Mononuclear cell (primary cell): ENCODE data around the gene CCNA1. TPM values are rescaled to one million over a fixed set of nuclear protein-coding genes. Genes with fewer than 3 reads are reported as not detected.

Experiments
- H3K27me3 ChIP-seq: 2 replicates; pipeline ENCODE4 v1.6.0; 2011; ENCODE audit warnings: low read length, control low read depth; ENCODE audit not compliant: insufficient read depth
- H3K4me1 ChIP-seq: 2 replicates; pipeline ENCODE4 v1.5.1; 2011; ENCODE audit warnings: mild to moderate bottlenecking, low read length, control low read depth; ENCODE audit not compliant: insufficient read depth
- H3K4me3 ChIP-seq: 2 replicates; pipeline ENCODE4 v1.5.1; 2011; ENCODE audit warnings: mild to moderate bottlenecking, low read length, moderate library complexity
- H3K9me3 ChIP-seq: 2 replicates; pipeline ENCODE4 v1.5.1; 2011; ENCODE audit warnings: low read depth, mild to moderate bottlenecking, control low read depth, low read length
- total RNA-seq: library from RNA; depleted of rRNA; stranded (reverse); fragments of >200 nt; gene quantifications from one replicate; pipeline ENCODE4 v1.2.3, GENCODE V29; 2012

Gene CCNA1
- not detected for total RNA-seq

DNA sequence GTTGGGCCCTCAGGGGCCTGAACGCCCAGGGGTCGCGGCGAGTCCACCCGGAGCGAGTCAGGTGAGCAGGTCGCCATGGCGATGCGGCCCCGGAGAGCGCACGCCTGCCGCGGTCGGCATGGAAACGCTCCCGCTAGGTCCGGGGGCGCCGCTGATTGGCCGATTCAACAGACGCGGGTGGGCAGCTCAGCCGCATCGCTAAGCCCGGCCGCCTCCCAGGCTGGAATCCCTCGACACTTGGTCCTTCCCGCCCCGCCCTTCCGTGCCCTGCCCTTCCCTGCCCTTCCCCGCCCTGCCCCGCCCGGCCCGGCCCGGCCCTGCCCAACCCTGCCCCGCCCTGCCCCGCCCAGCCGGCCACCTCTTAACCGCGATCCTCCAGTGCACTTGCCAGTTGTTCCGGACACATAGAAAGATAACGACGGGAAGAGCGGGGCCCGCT is at the start of gene CCNA1:
Gene CCNA1, plus strand, starts transcription at position 390 of the 439 bp plus-strand sequence. CDS start 562 bp downstream, outside the sequence.
- H3K4me3 ChIP-seq: peak within 1 kb of the TSS; percentile 20
- H3K4me1 ChIP-seq: peaks cover 30% of the 10 kb centered on the region
- peaks cover 35% of the 10 kb centered on the region for H3K27me3 ChIP-seq
- no peaks in the 10 kb centered on the region for H3K9me3 ChIP-seq

DNA sequence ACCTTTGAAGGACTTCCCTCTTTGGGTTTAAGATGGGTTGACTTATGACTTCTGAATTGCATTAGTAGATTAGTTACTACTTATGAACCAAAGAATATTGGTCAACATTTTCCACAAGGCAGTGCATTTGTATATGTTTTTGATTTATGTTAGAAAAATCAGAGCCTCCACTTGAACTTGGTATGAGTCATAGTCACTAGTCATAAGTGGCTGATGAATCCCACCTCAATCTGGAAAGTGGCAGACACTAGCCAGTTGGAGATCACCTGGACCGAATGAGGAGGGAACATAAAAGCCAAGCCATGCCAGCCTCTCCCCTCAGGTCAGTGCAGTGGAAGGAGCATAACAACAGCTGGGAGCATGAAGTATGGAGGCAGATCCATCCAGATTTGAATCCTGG is 46.8 kb upstream of the CCNA1 start:
- no peaks in the 10 kb centered on the region for H3K4me1 ChIP-seq
- no peaks in the 10 kb centered on the region for H3K27me3 ChIP-seq
- no peak overlapping the region for H3K4me3 ChIP-seq
- H3K9me3 ChIP-seq: no peaks in the 10 kb centered on the region

- Histone ChIP-seq H3K9me3 (no peaks in the 10 kb centered on the region), H3K4me1 (no peaks in the 10 kb centered on the region), H3K4me3 (no peak overlapping the region), H3K27me3 (no peaks in the 10 kb centered on the region)
These were observed 37.0 kb upstream of the CCNA1 start for GRCh38 chr13:36395280-36395679.

DNA sequence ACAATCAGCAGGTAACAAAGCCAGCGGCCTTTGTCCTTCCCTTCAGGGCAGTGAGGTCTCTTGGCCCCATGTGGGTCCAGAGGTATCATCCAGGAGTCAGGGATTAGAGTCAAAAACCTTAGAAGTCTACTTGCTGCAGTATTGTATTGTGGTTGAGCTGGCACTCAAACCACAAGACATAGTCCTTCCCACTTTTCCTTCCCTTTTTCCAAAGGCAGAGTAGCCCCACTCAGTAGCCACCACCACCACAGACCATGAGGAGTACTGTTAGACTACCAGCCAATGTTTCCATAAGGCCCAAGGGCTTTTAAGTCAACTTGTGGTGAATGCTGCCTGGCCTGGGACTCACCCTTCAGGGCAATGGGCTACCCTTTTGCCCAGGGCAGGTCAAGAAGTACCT is 27.1 kb upstream of the CCNA1 start:
- Histone ChIP-seq H3K27me3 (peaks cover 2% of the 10 kb centered on the region), H3K4me1 (no peaks in the 10 kb centered on the region), H3K9me3 (no peaks in the 10 kb centered on the region), H3K4me3 (no peak overlapping the region)

- Histone ChIP-seq H3K4me3 (no peak overlapping the region), H3K27me3 (peaks cover 3% of the 10 kb centered on the region), H3K9me3 (no peaks in the 10 kb centered on the region)
These were observed 19.6 kb upstream of the CCNA1 start for GRCh38 chr13:36412736-36413135.

DNA sequence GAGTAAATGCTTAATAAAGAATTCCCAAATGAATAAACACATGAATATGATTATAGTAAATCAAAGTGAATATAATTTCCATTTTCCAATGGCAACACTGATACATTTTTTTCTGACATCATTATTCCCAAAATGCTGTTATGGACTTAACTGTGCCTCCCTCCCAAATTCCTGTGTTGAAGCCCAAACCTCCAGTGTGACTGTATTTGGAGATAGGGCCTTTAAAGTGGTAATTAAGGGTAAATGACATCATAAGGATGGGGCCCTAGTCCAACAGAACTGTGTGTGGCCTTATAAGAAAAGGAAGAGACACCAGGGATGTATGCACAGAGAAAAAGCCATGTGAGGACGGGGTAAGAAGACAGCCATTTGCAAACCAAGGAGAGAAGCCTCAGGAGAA is 19.1 kb upstream of the CCNA1 start:
- H3K9me3 ChIP-seq: no peaks in the 10 kb centered on the region
- H3K27me3 ChIP-seq: peaks cover 3% of the 10 kb centered on the region
- peaks cover 15% of the 10 kb centered on the region for H3K4me1 ChIP-seq
- no peak overlapping the region for H3K4me3 ChIP-seq

More at GRCh38 chr13:36412736-36413135, 19.6 kb upstream of the CCNA1 start:
- peaks cover 12% of the 10 kb centered on the region for H3K4me1 ChIP-seq

DNA sequence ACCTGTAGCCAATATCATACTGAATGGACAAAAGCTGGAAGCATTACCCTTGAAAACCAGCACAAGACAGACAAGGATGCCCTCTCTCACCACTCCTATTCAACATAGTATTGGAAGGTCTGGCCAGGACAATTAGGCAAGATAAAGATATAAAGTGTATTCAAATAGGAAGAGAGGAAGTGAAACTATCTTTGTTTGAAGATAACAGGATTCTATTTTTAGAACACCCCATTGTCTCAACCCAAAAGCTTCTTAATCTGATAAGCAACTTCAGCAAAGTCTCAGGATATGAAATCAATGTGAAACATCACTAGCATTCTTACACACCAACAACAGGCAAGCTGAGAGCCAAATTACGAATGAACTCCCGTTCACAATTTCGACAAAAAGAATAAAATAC is 17.8 kb upstream of the CCNA1 start:
- no peaks in the 10 kb centered on the region for H3K9me3 ChIP-seq
- peaks cover 3% of the 10 kb centered on the region for H3K27me3 ChIP-seq
- peaks cover 17% of the 10 kb centered on the region for H3K4me1 ChIP-seq
- no peak overlapping the region for H3K4me3 ChIP-seq

DNA sequence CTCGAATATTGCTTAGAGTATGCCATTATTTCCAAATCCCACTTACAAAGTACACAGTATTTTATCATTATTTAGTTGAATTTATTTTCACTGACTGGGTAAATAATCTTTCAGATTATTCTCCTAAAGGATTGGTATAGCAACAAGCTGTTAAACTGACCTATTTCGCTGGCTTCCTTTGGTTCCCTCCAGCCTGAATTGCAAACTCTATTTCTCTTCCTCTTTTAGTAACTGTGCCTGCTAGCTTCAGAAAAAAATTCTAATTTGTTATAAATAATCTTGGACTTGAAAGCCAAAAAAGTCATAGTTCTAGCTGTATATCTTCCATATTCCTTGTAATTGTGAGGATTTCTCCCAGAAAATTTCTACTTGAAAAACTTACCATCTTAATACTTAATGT is 15.0 kb upstream of the CCNA1 start:
- H3K4me3 ChIP-seq: no peak overlapping the region
- H3K9me3 ChIP-seq: no peaks in the 10 kb centered on the region
- peaks cover 30% of the 10 kb centered on the region for H3K4me1 ChIP-seq
- H3K27me3 ChIP-seq: peaks cover 3% of the 10 kb centered on the region

DNA sequence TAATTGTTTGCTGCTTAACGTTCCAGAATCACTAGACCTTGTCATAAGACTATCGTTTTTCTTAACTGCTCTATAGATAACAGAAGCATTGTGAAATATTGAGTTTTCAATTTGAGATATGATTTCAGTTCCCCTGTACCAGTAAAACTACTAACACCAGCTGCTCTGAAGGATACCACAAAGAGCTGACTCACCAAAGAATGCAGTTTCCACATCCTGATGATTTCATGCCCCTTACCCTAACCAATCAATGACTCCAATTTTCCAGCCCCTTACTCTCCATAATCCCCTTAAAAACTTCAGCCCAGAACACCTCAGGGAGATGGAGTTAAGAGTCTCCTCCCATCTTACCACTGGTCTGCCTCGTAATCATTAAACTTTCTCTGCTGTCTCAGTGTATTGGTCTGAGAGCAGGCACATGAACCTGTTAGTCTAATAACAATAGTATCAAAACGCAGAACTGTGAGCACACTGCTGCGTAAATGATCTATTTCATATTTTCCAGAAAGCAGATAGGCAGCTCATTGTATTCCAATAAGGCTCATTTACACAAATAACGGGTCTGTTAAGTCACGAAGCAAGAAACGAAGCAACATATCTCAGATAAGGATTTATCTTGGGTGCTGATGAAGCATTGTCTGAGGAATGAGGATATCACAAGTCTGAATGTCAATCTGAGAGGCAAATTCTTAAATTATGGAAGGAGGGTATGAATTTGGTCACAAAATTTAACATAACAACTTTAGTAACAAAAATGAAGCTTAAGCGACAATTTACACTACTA is 14.1 kb upstream of the CCNA1 start:
- H3K27me3 ChIP-seq: no peaks in the 10 kb centered on the region
- H3K4me1 ChIP-seq: peaks cover 30% of the 10 kb centered on the region
- no peak overlapping the region for H3K4me3 ChIP-seq
- no peaks in the 10 kb centered on the region for H3K9me3 ChIP-seq

DNA sequence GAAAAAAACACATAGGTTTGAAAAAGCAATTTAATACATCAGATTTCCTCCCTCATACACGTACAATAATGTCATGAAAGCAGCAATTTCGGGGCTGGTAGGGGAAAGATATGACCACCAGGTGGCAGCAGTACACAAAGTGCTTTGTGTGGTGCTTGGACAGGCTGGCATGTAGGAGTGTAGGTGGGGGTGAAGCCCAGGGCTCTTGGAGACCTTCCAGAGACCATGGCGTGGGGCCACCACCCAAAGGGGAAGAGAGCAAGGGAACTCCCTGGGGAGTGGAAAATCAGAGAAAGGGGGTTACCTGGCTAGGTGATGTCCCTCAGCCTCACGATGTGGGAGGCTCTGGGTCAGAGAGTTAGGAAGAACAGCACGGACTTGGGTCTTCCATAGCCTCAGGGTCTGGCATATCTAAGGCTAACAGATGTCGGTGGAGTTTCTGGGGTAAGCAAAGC is 11.8 kb upstream of the CCNA1 start:
- Histone ChIP-seq H3K4me1 (peaks cover 22% of the 10 kb centered on the region), H3K9me3 (no peaks in the 10 kb centered on the region), H3K4me3 (no peak overlapping the region)

GRCh38 chr13:36421447-36421846 is 10.8 kb upstream of the CCNA1 start:
- Histone ChIP-seq H3K9me3 (no peaks in the 10 kb centered on the region), H3K27me3 (no peaks in the 10 kb centered on the region), H3K4me1 (peaks cover 22% of the 10 kb centered on the region), H3K4me3 (no peak overlapping the region)

More for the DNA sequence above, 11.8 kb upstream of the CCNA1 start:
- H3K27me3 ChIP-seq: no peaks in the 10 kb centered on the region

DNA sequence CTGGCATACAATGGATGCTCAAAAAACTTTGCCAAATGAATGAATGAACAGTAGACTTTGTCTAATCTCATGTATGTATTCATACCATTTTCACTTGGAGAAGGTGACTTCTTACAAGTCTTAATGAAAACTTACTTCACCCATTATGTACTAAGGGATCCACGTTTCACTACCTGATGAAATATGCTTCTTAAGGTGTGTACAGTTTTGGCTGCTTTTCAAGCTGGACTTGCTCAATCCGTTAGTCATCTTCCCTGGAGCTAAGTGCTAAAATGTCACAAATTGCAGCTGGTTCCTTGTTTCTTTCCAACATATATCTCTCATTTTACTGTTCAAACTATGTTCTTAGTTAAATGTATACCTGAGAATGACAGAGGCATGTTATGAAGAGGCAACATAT is 4.2 kb upstream of the CCNA1 start:
- H3K27me3 ChIP-seq: peaks cover 35% of the 10 kb centered on the region
- no peaks in the 10 kb centered on the region for H3K9me3 ChIP-seq

DNA sequence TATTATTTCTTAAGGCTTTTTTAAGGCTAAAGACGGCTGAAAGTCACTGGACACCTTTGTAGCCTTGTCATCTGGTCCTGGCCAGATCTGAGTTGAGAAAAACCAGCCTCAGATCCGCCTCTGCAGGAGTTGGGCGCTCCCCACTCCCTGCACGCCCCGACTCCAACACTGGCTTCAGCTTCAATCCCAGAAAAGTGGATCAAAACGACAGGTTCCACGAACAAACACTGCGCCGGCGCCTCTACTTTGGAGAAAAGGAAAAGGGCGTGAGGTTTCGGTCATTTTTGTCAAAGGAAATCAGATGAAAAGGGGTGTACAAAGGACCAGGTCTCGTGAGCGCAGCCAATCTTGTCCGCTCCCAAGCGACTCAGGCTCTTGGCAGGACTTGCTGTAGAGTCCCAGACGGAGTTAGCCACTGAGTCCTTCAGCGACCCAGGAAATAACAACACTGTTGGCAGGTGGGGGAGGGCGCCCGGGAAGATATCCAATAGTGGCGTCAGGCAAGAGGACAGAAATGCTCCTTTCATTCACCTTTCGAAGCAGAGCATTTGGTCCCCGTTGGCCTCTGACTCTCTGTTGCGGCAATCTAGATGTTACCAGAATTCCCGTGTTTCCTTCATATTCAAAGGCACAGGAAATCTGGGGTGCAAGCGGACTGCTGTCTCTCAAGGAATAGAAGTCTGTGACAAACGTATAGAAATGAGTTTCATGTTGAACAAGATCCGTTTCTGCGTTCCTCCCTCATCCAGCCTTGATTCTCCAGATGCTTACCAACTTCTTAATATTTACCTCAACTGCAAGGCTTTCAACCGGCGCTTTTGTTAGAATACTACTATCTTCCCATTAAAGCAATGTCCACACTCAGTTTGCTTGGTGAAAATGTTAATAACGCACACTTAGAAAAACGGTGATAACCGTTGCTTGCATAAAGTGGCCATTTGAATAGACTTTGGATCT is 1.8 kb upstream of the CCNA1 start:
- peaks cover 27% of the 10 kb centered on the region for H3K4me1 ChIP-seq
- no peak overlapping the region for H3K4me3 ChIP-seq
- peaks cover 35% of the 10 kb centered on the region for H3K27me3 ChIP-seq
- H3K9me3 ChIP-seq: no peaks in the 10 kb centered on the region

More for the DNA sequence above, 4.2 kb upstream of the CCNA1 start:
- H3K4me1 ChIP-seq: peaks cover 26% of the 10 kb centered on the region
- no peak overlapping the region for H3K4me3 ChIP-seq

- no peaks in the 10 kb centered on the region for H3K9me3 ChIP-seq
- H3K4me1 ChIP-seq: peaks cover 27% of the 10 kb centered on the region
- peaks cover 35% of the 10 kb centered on the region for H3K27me3 ChIP-seq
- peak overlapping the region; percentile 20 for H3K4me3 ChIP-seq
These were observed 840 bp upstream of the CCNA1 start for GRCh38 chr13:36431204-36432105.
